ENCODE measurements around the gene DTD2. TPM values are rescaled to one million over a fixed set of nuclear protein-coding genes. Genes with fewer than 3 reads are reported as not detected.
A peak's percentile ranks its signal among the peaks of the same experiment; 100 is the strongest.

Gene DTD2
- total and polyA plus RNA-seq, 9 of the 15 experiments (the other 6 are each of a cell fraction or from before 2014, with no cell fraction given), result 3.8 to 24.1 (median 15.2) TPM

GRCh38 chr14:31456841-31457664, at the start of gene DTD2 (continued):
- TF ChIP-seq ATF1 (CRISPR knock-in tag; IDR thresholded peaks at IDR 0.05), result no peak
- TF ChIP-seq ATF1 (tag; IDR thresholded peaks at IDR 0.05), result peak; percentile 79
- peak; percentile 80 for TF ChIP-seq MAX (CRISPR knock-in tag; IDR thresholded peaks at IDR 0.05)
- TF ChIP-seq MYBL2 (IDR thresholded peaks at IDR 0.05; ENCODE audit: low read depth), result no peak
- TF ChIP-seq MYBL2 (CRISPR knock-in tag; IDR thresholded peaks at IDR 0.05; ENCODE audit: borderline replicate concordance), result no peak
- no peak for TF ChIP-seq ZNF174 (CRISPR knock-in tag; IDR thresholded peaks at IDR 0.05)
- TF ChIP-seq AFF1 (IDR thresholded peaks at IDR 0.05; ENCODE audit: low read depth in 1 of 2, partially characterized antibody in 2 of 2), result no peak
- TF ChIP-seq KDM4B (IDR thresholded peaks at IDR 0.05; ENCODE audit: borderline replicate concordance in 2 of 2, low read depth in 1 of 2), result 0 out of 4 replicates have a peak, but pooled peaks of 1 of the 2 experiments have one; percentile 49
- peak in 1 of 2 experiments; percentile 60; a peak in 2 of 4 replicates for TF ChIP-seq SRF (CRISPR knock-in tag; IDR thresholded peaks at IDR 0.05)
- TF ChIP-seq HDAC8 (tag; IDR thresholded peaks at IDR 0.05), result no peak
- no peak for TF ChIP-seq HDAC3 (IDR thresholded peaks at IDR 0.05; ENCODE audit: borderline replicate concordance, partially characterized antibody)
- TF ChIP-seq U2AF1 (optimal IDR thresholded peaks at IDR 0.05; ENCODE audit: low read depth, low read length), result no peak
- TF ChIP-seq MXI1 (IDR thresholded peaks at IDR 0.05; ENCODE audit: low read depth, low read length), result 0 out of 2 replicates have a peak, but pooled peaks have one; percentile 33
- peak; percentile 30 for TF ChIP-seq SMAD1 (IDR thresholded peaks at IDR 0.05; ENCODE audit: low read depth, low read length, partially characterized antibody)
- no peak for TF ChIP-seq ELK3 (CRISPR knock-in tag; IDR thresholded peaks at IDR 0.05)
- no peak for TF ChIP-seq ZNF140 (CRISPR knock-in tag; IDR thresholded peaks at IDR 0.05)
- TF ChIP-seq RAD51 (IDR thresholded peaks at IDR 0.05; ENCODE audit: borderline replicate concordance, low read depth), result no peak
- peak in 2 of 3 experiments; percentile 47 to 80 for TF ChIP-seq YY1 (IDR thresholded peaks at IDR 0.05; ENCODE audit: borderline replicate concordance in 1 of 3, control insufficient read depth in 1 of 3, extremely low read depth in 1 of 3, insufficient read depth in 3 of 3, insufficient read length in 1 of 3, insufficient replicate concordance in 2 of 3, low read depth in 1 of 3, low read length in 2 of 3)
- no peak for TF ChIP-seq RNF219 (CRISPR knock-in tag; IDR thresholded peaks at IDR 0.05)
